Cardiac fibroblast (primary cell): ENCODE measurements around the gene TMEM94.
"Not testable (repeated sequence)": the region's sequence is repeated elsewhere in the genome, so short reads cannot be mapped to it uniquely, and the experiment has no call there.

Source experiments
- DNase-seq, 2 donors: peaks; one replicate each; pipeline versions ENCODE4 v3.0.0 to v3.0.0-alpha.2; 2010; ENCODE audit warnings: low read depth in 2 of 2
- H3K4me3 ChIP-seq, 2 donors: replicated peaks in 1 of 2; 1 replicate in 1 of 2; 2 replicates in 1 of 2; pipeline ENCODE4 v1.5.1; 2011; ENCODE audit warnings: low read depth in 2 of 2, low read length in 2 of 2, mild to moderate bottlenecking in 2 of 2, moderate library complexity in 1 of 2
- CTCF ChIP-seq: IDR thresholded peaks from one replicate; pipeline ENCODE4 v1.5.1; 2011; ENCODE audit warnings: low read depth, mild to moderate bottlenecking, low read length, inconsistent platforms

Gene TMEM94

GRCh38 chr17:75515496-75516254 is 59.2 kb downstream of the TMEM94 start, which contains the start of gene CASKIN2:
TSS of gene CASKIN2 (minus strand) at chr17:75515537. CDS start at chr17:75513804, 1,733 bp downstream.
- peak; percentile 63 for TF ChIP-seq CTCF
- H3K4me3 ChIP-seq, result peak within 1 kb of the TSS; percentile 82 to 83
- DNase-seq, result peak; percentile 84 to 94

- peak; percentile 89 to 92 for DNase-seq
- peak within 1 kb of the TSS; percentile 82 to 83 for H3K4me3 ChIP-seq
- TF ChIP-seq CTCF, result no peak
Measured at GRCh38 chr17:75516255-75516618, 59.8 kb downstream of the TMEM94 start, which contains the start of gene TSEN54. TSS of gene TSEN54 (plus strand) at chr17:75516528. CDS start at chr17:75516561, 33 bp downstream.

- TF ChIP-seq CTCF, result no peak
- DNase-seq, result peak in 1 of 2 donors; percentile 49
- H3K4me3 ChIP-seq, result peak overlapping the region; percentile 77 to 83
Measured at GRCh38 chr17:75516619-75517296, 60.3 kb downstream of the TMEM94 start.

- TF ChIP-seq CTCF, result no peak
- DNase-seq, result no peak
- peak overlapping the region; percentile 77 to 83 for H3K4me3 ChIP-seq
Measured at GRCh38 chr17:75517297-75517865, 60.9 kb downstream of the TMEM94 start.

GRCh38 chr17:75518201-75518600 is 61.8 kb downstream of the TMEM94 start:
- no peak for DNase-seq
- H3K4me3 ChIP-seq, result no peak overlapping the region
- TF ChIP-seq CTCF, result no peak

GRCh38 chr17:75518983-75519537 is 62.6 kb downstream of the TMEM94 start:
- H3K4me3 ChIP-seq, result no peak overlapping the region
- no peak for TF ChIP-seq CTCF

GRCh38 chr17:75520413-75520812 is 64.0 kb downstream of the TMEM94 start:
- not testable (repeated sequence) for DNase-seq, H3K4me3 ChIP-seq

More at GRCh38 chr17:75518983-75519537, 62.6 kb downstream of the TMEM94 start:
- no peak for DNase-seq
